ENCODE data around the gene DHX58. TPM values are rescaled to one million over a fixed set of nuclear protein-coding genes. Genes with fewer than 3 reads are reported as not detected.

Gene DHX58
- total and polyA plus RNA-seq, 9 donors, result 8.6 to 24.6 (median 19.3) TPM

DNA sequence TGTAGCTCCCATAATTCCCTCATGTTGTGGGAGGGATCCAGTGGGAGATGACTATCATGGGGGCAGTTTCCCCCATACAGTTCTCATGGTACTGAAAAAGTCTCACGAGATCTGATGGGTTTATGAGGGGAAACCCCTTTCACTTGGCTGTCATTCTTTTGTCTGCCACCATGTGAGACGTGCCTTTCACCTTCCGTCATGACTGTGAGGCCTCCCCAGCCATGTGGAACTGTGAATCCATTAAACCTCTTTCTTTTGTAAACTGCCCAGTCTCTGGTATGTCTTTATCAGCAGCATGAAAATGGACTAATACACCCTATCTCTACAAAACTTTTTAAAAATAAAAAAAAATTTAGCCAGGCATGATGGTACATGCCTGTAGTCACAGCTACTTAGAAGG is 55.9 kb downstream of the DHX58 start:
- no peak for DNase-seq
- no peaks in the 10 kb centered on the region for H3K4me1 ChIP-seq (ENCODE audit: insufficient read depth)
- no peaks in the 10 kb centered on the region for H3K27me3 ChIP-seq
- no peak overlapping the region for H3K4me3 ChIP-seq
- H3K36me3 ChIP-seq, result no peaks in the 10 kb centered on the region
- no peaks in the 10 kb centered on the region for H3K9me3 ChIP-seq
- H3K27ac ChIP-seq, result no peak overlapping the region
- 71 to 80% (median 71%) methylated on average over 3 of the region's 3 CpGs for whole genome bisulfite sequencing, 3 donors
- intact Hi-C loops (cut with DNase I), result no loop called here
- TF ChIP-seq EP300 (IDR thresholded peaks at IDR 0.05), result no peak

DNA sequence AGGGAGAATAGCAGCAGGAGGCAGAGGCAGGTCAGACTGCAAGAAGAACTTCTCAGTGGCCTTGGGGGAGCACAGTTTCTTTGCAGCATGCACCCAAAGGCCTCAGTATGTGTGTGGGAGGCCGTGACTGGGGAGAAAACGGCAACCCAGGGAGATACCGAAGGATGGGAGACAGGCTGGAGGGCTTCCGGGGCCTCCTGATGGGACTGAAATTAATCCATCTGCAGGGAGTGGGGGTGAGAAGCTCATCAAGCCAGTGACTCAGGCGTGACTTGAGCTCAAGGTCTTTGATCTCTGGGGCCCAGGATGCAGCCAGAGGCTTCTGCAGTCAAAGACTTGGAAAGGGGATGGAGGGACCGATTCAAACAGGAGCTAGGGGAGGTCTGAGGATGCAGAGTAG is 57.0 kb downstream of the DHX58 start:
- Histone ChIP-seq H3K9me3 (no peaks in the 10 kb centered on the region), H3K4me3 (no peak overlapping the region), H3K4me1 (ENCODE audit: insufficient read depth) (peaks cover 1% of the 10 kb centered on the region), H3K27ac (no peak overlapping the region), H3K27me3 (no peaks in the 10 kb centered on the region), H3K36me3 (no peaks in the 10 kb centered on the region)
- DNase-seq, result no peak
- no peak for TF ChIP-seq EP300 (IDR thresholded peaks at IDR 0.05)
- TF ChIP-seq, protein P1, sequence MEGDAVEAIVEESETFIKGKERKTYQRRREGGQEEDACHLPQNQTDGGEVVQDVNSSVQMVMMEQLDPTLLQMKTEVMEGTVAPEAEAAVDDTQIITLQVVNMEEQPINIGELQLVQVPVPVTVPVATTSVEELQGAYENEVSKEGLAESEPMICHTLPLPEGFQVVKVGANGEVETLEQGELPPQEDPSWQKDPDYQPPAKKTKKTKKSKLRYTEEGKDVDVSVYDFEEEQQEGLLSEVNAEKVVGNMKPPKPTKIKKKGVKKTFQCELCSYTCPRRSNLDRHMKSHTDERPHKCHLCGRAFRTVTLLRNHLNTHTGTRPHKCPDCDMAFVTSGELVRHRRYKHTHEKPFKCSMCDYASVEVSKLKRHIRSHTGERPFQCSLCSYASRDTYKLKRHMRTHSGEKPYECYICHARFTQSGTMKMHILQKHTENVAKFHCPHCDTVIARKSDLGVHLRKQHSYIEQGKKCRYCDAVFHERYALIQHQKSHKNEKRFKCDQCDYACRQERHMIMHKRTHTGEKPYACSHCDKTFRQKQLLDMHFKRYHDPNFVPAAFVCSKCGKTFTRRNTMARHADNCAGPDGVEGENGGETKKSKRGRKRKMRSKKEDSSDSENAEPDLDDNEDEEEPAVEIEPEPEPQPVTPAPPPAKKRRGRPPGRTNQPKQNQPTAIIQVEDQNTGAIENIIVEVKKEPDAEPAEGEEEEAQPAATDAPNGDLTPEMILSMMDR (IDR thresholded peaks at IDR 0.05), result no peak
- no peak for TF ChIP-seq POLR2A (IDR thresholded peaks at IDR 0.05)
- WGBS, 3 donors, result 29 to 32% (median 31%) methylated on average over 6 of the region's 6 CpGs
- intact Hi-C loops (cut with DNase I), result no loop called here

DNA sequence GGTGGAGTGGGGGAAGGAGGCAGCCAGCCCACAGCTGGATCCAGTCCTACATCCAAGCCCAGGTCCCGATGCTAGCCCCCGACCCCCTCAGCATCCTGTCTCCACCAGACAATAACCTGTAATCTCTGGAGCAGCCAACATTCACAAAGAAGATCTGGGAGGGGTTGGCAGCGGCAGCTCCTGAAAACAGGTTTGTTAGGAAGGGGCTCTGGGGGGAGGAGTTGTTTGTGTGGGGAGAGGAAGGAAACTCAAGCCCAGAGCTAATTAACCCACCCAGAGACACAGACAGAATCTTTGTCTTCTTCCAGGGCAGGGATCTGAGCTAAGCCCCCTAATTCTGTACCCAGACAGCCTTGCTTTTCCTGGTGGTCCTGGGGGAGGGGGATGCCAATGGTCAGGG is 57.5 kb downstream of the DHX58 start:
- H3K4me3 ChIP-seq, result no peak overlapping the region
- no peak for DNase-seq
- WGBS, 3 donors, result 14 to 26% (median 23%) methylated on average over 3 of the region's 3 CpGs
- TF ChIP-seq, protein P1 (IDR thresholded peaks at IDR 0.05), result no peak
- TF ChIP-seq POLR2A (IDR thresholded peaks at IDR 0.05) (no peak), EP300 (IDR thresholded peaks at IDR 0.05) (no peak)
- H3K27ac ChIP-seq, result no peak overlapping the region
- intact Hi-C loops (cut with DNase I), result no loop called here
- no peaks in the 10 kb centered on the region for H3K9me3 ChIP-seq
- H3K27me3 ChIP-seq, result no peaks in the 10 kb centered on the region
- peaks cover 1% of the 10 kb centered on the region for H3K4me1 ChIP-seq (ENCODE audit: insufficient read depth)
- H3K36me3 ChIP-seq, result no peaks in the 10 kb centered on the region

DNA sequence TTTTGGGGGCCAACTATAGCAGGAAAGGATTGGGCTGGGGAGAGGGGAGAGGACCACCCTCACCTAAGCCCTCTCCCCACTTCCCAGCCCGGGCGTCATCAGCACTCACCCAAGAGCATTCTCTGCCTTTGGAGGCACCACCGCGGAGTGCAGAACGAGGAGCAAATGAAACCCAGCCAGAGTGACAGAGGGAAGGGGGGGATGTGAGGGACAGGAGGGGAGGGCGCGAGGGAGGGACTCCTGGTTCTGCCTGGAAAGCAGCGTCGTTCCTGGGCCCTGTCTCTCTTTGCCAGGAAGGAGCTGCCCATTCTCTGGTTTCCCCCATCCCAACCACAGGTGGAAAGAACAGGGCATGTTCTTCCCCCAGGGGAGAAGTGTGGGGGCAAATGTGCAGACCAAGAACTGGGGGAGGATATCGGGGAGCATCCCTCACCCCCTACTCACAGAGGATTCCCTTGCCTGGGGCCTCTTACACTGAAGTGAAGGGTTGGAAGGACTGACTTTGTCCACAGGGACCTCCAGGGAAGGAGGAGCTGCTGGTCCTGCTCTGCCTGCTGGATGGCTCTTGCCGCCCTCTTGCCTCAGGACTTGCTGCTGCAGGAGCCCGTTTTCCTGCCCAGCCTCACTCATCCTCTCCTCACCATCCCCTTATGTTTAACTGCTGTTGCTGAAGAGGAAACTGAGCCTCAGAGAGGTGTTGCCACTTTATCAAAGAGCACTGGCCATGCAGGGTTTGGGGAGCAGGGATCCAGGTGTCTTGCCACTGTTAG is 58.6 kb downstream of the DHX58 start:
- H3K27me3 ChIP-seq, result no peaks in the 10 kb centered on the region
- TF ChIP-seq POLR2A (IDR thresholded peaks at IDR 0.05) (no peak), EP300 (IDR thresholded peaks at IDR 0.05) (no peak)
- TF ChIP-seq, protein P1 (IDR thresholded peaks at IDR 0.05), result no peak
- 21 to 30% (median 27%) methylated on average over 12 of the region's 12 CpGs for WGBS, 3 donors

DNA sequence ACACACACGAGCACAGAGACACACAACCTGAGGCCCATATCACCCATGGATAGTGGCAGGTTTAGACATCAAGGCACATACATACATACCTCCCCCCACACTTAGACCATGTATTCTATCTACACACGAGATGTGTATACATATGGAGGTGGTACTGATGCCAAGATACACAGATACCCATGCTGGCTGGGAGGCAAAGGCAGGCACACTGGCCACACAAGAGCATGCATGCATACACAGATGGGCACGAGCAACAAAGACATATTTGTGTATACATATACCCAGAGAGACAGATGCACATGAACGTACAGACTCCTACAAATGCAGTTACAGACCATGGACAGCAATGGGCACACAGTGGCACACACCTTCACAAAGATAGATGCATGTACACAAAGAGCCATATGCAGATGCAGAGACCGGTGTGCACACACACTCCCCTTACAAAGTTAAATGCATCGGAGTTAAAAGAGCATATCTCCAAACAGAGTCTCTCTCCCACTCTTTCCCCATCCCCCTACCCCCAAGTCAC is 60.1 kb downstream of the DHX58 start:
- TF ChIP-seq POLR2A (IDR thresholded peaks at IDR 0.05) (no peak), EP300 (IDR thresholded peaks at IDR 0.05) (no peak)
- TF ChIP-seq, protein P1 (IDR thresholded peaks at IDR 0.05), result no peak
- Histone ChIP-seq H3K36me3 (no peaks in the 10 kb centered on the region), H3K4me1 (ENCODE audit: insufficient read depth) (peaks cover 3% of the 10 kb centered on the region), H3K4me3 (no peak overlapping the region), H3K9me3 (no peaks in the 10 kb centered on the region), H3K27me3 (no peaks in the 10 kb centered on the region), H3K27ac (no peak overlapping the region)
- WGBS, 3 donors, result 70 to 75% (median 70%) methylated on average over 6 of the region's 6 CpGs
- intact Hi-C loops (cut with DNase I), result no loop called here
- no peak for DNase-seq

More for the DNA sequence above, 58.6 kb downstream of the DHX58 start:
- no peak overlapping the region for H3K4me3 ChIP-seq
- no peaks in the 10 kb centered on the region for H3K9me3 ChIP-seq
- H3K36me3 ChIP-seq, result no peaks in the 10 kb centered on the region
- peaks cover 3% of the 10 kb centered on the region for H3K4me1 ChIP-seq (ENCODE audit: insufficient read depth)
- intact Hi-C loops (cut with DNase I), result no loop called here
- no peak overlapping the region for H3K27ac ChIP-seq
- no peak for DNase-seq
